HG03039 (cell line): ENCODE data around the gene NDP.

ENCODE experiments used
- ATAC-seq: cut with Tn5 transposase; IDR thresholded peaks from one replicate; pipeline ENCODE4 v1.9.1; 2021; ENCODE audit warnings: mild to moderate bottlenecking, moderate library complexity; ENCODE audit not compliant: unreplicated experiment

NDP gene

GRCh38 chrX:43973249-43974099 is at the start of gene NDP:
TSS of gene NDP (minus strand) at chrX:43973390. CDS start at chrX:43958645, 14,745 bp downstream.
- ATAC-seq = no peak

- no peak for ATAC-seq
Measured at GRCh38 chrX:44022964-44023363, 49.8 kb upstream of the NDP start.

- no peak for ATAC-seq
Measured at GRCh38 chrX:44020693-44021092, 47.5 kb upstream of the NDP start.

- ATAC-seq = no peak
Measured at GRCh38 chrX:44019911-44020310, 46.7 kb upstream of the NDP start.

GRCh38 chrX:44017676-44018075 is 44.5 kb upstream of the NDP start:
- no peak for ATAC-seq

- no peak for ATAC-seq
Measured at GRCh38 chrX:44016906-44017305, 43.7 kb upstream of the NDP start.

- ATAC-seq = no peak
Measured at GRCh38 chrX:44012484-44013096, 39.4 kb upstream of the NDP start.

- no peak for ATAC-seq
Measured at GRCh38 chrX:44011506-44011905, 38.3 kb upstream of the NDP start.

- ATAC-seq = no peak
Measured at GRCh38 chrX:44010626-44011025, 37.4 kb upstream of the NDP start.

- ATAC-seq = no peak
Measured at GRCh38 chrX:44006081-44006480, 32.9 kb upstream of the NDP start.

- no peak for ATAC-seq
Measured at GRCh38 chrX:44003975-44004374, 30.8 kb upstream of the NDP start.

- ATAC-seq = no peak
Measured at GRCh38 chrX:44002567-44002966, 29.4 kb upstream of the NDP start.

- ATAC-seq = no peak
Measured at GRCh38 chrX:43998374-43998773, 25.2 kb upstream of the NDP start.

- no peak for ATAC-seq
Measured at GRCh38 chrX:43996491-43996890, 23.3 kb upstream of the NDP start.

GRCh38 chrX:43986083-43986482 is 12.9 kb upstream of the NDP start:
- ATAC-seq = no peak

- no peak for ATAC-seq
Measured at GRCh38 chrX:43985511-43985910, 12.3 kb upstream of the NDP start.

GRCh38 chrX:43978226-43978625 is 5.0 kb upstream of the NDP start:
- ATAC-seq = no peak

GRCh38 chrX:43976205-43976604 is 3.0 kb upstream of the NDP start:
- ATAC-seq = no peak

- no peak for ATAC-seq
Measured at GRCh38 chrX:43975796-43976195, 2.6 kb upstream of the NDP start.

- ATAC-seq = no peak
Measured at GRCh38 chrX:43974741-43975465, 1.7 kb upstream of the NDP start.

- no peak for ATAC-seq
Measured at GRCh38 chrX:43974100-43974475, 898 bp upstream of the NDP start.
